ELR (cell line): ENCODE results near the gene COL23A1.

Source experiments
- DNase-seq: peaks from one replicate; pipeline ENCODE4 v3.0.0-alpha.2; 2015; ENCODE audit warnings: low read depth

The COL23A1 gene

GRCh38 chr5:178421128-178421527, 169.1 kb downstream of the COL23A1 start:
- no peak for DNase-seq

GRCh38 chr5:178420354-178420781, 169.8 kb downstream of the COL23A1 start:
- DNase-seq, result no peak

- no peak for DNase-seq
Observed at GRCh38 chr5:178419651-178420050, 170.5 kb downstream of the COL23A1 start.

GRCh38 chr5:178419196-178419595, 171.0 kb downstream of the COL23A1 start:
- DNase-seq, result no peak

- DNase-seq, result no peak
Observed at GRCh38 chr5:178418471-178419010, 171.7 kb downstream of the COL23A1 start.

- no peak for DNase-seq
Observed at GRCh38 chr5:178418031-178418430, 172.2 kb downstream of the COL23A1 start.

GRCh38 chr5:178417391-178417811, 172.8 kb downstream of the COL23A1 start:
- no peak for DNase-seq

- peak; percentile 29 for DNase-seq
Observed at GRCh38 chr5:178416919-178417318, 173.3 kb downstream of the COL23A1 start.

GRCh38 chr5:178416206-178416882, 173.8 kb downstream of the COL23A1 start:
- no peak for DNase-seq

- no peak for DNase-seq
Observed at GRCh38 chr5:178415353-178415752, 174.8 kb downstream of the COL23A1 start.

GRCh38 chr5:178413988-178414387, 176.2 kb downstream of the COL23A1 start:
- no peak for DNase-seq

GRCh38 chr5:178411083-178411482, 179.1 kb downstream of the COL23A1 start:
- no peak for DNase-seq

- no peak for DNase-seq
Observed at GRCh38 chr5:178407646-178408045, 182.5 kb downstream of the COL23A1 start.

GRCh38 chr5:178404987-178405386, 185.2 kb downstream of the COL23A1 start:
- no peak for DNase-seq

- no peak for DNase-seq
Observed at GRCh38 chr5:178403956-178404600, 186.1 kb downstream of the COL23A1 start.

- no peak for DNase-seq
Observed at GRCh38 chr5:178403351-178403750, 186.8 kb downstream of the COL23A1 start.

- no peak for DNase-seq
Observed at GRCh38 chr5:178399701-178400095, 190.5 kb downstream of the COL23A1 start.

- DNase-seq, result no peak
Observed at GRCh38 chr5:178398901-178399700, 191.1 kb downstream of the COL23A1 start.

- DNase-seq, result no peak
Observed at GRCh38 chr5:178396796-178397720, 193.1 kb downstream of the COL23A1 start.

- no peak for DNase-seq
Observed at GRCh38 chr5:178394074-178394473, 196.1 kb downstream of the COL23A1 start.

- no peak for DNase-seq
Observed at GRCh38 chr5:178392931-178393394, 197.2 kb downstream of the COL23A1 start.
